Right kidney (tissue), 1 donor: ENCODE results near the gene CARHSP1.
"Not testable (repeated sequence)": the region's sequence is repeated elsewhere in the genome, so short reads cannot be mapped to it uniquely, and the experiment has no call there.

ENCODE experiments used
- DNase-seq: peaks from one replicate; pipeline ENCODE4 v3.0.0-alpha.2; 2016

CARHSP1 gene

DNA sequence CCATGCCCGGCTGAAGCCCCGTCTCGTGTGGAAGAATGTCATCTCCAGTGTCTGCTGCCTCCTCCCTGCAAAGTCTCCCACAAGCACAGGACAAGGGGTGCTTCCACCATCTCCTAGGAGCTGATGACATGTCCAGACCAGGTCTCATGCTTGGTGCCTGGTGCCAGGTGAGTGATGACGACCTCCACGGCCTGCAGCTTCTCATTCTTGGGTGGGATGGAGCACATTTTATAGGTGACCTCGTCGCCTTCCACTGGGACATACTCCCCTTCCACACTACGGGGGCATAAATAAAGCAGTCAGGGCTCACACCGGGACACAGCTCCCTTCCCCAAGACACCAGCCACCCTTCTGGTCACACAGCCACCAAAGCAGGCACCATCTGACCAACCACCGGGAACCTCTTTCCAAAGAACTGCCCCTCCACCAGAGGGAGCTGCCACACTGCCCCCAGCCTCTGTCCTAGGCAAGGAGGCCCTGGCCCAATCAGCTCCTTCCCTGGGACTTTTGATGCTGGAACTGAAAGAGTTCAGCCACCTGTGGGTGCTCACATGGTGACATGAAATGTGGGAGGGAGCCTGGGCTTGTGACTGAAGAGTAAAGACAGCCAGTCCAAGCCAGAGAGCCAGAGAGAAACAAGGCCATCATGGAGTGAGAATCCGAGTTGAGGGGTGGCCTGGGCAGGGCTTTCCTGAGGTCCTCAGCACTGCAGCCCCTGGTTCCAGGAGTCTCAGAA lies 13.6 kb downstream of the CARHSP1 start:
- no peak for DNase-seq

DNA sequence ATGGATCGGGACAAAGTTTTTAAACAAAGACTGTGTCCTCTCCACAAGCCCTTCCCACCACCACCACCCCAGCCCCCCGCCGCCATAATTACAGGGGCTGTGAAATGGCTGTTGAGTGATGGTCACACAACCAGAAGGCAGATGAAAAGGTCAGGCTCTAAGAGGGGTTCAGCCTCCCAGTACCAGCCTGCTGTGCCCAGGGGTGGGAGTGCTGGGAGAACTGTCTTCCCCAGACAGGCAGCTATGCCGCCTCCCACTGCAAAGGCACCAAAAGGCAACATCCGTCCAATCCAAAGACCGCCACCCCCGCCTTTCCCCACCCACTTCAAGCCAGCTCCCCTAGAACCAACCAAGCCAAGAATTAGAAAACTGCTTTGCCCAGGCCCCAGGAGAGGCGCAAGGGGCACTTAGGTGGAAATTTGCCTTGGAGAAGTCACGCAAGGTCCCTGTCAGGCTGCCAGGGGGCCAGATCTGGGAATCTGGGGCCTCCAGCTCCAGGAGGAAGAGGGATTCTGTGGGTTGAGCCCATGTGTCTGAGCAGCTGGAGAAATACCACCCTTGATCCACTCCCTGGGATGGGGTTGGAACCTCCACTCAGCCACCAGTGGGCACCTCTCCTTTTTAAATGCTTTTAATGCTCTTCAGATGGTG lies 14.4 kb downstream of the CARHSP1 start:
- no peak for DNase-seq

DNA sequence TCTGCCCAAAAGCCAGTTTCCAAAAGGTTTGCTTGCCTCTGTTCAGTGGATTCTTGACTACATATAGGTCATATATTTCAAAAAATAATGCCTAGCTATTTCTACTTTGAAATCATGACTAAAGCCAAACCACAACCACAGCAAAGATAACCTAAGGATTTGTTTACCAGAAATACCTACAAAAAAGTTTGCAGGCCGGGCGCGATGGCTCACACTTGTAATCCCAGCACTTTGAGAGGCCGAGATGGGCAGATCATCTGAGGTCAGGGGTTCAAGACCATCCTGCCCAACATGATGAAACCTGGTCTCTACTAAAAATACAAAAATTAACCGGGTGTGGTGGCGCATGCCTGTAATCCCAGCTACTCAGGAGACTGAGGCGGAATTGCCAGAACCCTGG lies 15.2 kb downstream of the CARHSP1 start:
- DNase-seq = no peak

DNA sequence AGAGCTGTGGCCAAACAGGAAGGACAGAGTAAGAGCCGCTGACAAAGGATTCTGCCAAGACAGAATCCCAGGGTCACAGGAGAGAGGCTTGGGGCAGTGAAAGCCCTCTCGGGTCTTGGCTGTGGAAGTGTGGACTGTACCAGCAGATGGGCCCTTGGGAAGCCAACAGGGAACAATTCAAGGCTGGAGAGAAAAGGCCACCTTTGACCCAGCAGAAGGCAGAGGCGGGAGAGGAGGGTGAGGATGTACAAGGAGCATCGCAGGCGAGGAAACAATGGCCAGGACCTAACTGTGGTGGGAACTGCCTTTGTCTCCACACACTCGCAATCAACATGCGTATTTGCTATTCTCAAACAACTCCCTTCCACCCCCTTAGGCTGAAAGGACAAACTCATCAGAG lies 15.7 kb downstream of the CARHSP1 start:
- DNase-seq = no peak

DNA sequence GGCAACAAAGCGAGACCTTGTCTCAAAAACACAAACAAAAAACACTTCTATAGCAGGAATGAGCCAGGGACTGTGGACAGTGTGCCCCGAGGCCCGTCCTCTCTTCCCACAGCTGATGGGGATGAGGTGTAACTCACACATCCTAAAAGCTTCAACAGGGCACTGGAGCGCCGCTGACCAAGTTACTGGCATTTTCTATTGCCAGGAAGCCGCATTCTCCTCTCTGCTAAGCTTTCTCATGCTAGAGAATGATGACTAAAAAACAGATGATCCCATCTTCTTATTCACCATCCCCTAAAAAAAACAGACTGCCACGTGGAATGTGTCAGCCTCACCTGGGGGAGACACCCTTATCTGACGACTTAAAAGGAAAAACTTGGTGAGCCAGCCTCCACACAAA lies 16.3 kb downstream of the CARHSP1 start:
- no peak for DNase-seq

DNA sequence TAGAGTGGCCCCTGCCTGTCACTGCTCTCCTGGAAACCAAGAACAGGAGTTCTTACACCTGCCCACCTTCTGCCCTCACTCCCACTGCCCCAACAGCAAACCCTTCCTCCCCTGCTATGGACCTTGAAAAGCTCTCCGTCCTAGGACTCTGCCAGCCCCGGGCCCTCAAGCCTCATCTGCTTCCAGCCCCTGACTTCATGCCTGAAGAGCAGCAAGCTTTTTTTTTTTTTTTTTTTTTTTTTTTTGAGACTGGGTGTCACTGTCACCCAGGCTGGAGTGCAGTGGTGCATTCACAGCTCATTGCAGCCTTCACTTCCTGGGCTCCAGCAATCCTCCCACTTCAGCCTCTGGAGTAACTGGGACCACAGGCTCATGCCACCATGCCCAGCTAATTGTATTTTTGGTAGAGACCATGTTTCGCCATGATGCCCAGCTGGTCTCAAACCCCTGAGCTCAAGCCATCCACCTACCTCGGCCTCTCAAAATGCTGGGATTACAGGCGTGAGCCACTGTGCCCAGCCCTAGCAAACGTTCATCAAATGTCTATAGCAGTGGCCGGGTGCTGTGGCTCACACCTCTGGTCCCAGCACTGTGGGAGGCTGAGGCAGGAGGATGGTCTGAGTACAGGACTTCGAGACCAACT lies 16.9 kb downstream of the CARHSP1 start:
- no peak for DNase-seq

DNA sequence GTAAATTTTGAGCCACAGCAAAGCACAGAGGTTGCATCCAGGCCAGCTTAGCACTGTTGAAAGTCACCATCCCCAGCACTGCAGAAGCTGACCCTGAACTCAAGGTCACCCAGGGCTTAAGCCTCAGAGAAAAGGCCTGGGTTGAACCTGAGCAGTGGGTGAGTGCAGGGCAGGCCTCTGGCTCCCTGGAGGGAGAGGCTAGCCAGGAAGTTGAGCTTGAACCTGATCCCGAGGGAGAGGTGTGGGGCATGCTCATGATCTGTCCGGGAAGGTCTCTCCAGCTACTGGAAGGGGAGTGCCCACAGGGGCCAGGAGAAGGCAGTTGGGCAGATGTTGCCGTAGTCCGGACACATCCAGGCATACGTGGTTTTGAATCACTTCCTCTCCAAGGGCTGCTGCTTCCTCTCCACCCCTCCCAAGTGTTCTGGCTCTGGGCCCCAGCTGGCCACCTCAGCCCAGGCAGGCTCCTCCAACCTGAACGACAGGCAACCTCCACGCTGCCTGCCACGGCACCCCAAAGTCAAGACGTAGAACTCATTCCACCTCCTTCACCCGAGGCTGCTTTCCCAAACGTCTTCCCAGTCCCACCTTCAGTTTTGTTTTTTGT lies 18.4 kb downstream of the CARHSP1 start:
- no peak for DNase-seq

DNA sequence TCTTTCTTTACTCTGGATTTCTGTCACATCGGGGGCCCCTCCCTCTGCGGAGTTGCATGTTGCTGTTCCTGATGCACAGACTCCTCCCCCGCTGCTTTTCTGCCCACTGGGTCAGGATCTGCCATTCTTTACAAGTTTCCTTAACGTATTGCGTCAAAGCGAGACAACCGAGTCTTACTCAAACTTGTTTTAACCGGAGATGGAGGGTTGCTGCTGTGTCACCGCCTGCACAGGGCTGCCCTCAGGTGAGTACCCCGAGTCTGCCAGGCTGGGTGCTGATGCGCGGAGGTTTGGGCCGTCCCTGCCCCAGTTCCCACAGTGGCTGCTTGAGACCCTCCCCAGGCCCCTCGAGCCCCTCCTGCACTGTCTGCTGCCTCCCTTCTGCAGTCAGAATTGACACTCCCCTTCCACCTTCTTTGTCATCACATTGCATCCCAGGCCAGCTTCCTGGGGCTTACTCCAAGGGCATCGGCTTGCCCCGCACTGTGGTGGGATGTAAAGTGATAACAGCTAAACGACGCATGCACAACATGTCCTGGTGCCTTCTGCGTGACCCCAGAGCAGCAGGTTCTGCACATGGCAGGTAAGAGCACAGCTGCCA lies 19.3 kb downstream of the CARHSP1 start:
- DNase-seq = no peak

DNA sequence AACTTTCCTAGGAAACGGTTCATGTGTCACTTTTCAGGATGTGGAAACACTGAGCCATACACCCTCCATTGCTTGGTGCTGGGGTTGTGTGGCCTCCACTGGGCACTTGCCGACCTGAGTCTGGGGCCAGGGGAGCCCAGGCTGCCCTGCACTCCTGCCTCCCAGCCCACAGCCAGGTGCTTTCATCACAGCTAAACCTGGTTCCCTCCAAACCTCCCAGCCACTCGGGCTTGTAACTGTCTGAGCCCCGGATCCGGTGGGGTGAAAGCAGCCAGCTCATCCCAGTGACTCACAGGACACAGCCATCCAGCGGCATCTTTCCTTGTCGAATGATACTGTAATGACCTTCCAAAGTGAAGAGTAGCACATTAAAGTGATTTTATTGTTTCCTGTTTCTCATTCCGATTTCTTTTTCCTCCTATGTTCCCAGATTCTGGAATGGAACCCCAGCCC lies 19.8 kb downstream of the CARHSP1 start:
- no peak for DNase-seq

DNA sequence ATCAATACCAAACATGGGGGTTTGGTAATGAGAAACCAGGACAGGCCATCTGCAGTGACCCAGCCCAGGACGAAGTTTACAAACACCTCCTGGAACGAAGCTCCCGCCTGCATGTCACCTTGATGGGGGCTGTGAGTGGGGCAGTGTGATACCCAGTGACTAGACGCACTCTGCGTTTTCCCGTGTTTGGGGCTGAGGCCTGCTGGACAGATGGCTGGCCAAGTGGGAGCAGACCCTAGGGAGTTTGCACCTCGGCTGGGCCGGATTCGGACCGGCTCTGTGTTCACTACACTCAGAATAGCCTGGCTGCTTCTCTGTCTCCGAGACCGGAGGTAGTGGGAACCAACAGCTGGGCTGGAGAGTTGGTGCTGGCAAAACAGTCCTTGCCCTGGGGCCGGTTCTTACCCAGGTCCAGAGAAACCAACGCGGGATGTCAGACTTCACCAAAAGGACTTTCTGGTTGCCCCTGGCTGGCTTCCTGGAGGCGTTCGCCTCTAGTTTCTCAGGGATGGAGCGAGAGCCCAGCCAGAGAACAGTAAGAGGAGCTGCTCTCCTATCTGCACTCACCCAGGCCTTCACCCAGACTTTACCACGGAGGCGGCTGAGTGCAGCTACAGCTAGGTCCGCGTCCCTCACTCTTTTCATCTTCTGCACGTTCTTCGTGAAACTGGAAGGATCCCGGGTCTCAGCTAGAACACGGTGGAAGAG lies 20.4 kb downstream of the CARHSP1 start:
- DNase-seq = no peak

DNA sequence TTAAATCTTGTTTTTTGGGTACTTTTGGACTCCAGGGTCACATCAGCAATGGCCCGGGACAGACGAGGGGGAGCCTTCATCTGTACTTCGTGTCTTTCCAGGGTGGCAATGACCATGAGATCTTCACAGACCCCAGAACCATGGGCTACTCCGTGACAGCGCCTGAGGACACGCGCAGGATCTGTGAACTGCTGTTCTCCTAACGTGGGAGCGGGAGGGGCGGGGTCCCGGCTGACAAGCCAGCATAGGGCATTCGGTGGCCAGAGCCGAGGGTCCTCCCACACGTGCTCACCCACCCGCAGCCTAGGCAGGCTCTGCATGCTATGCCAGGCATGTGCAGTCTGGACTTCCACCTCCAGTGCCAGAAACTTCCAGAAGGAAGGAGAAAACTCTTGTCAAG lies 21.2 kb downstream of the CARHSP1 start:
- no peak for DNase-seq

DNA sequence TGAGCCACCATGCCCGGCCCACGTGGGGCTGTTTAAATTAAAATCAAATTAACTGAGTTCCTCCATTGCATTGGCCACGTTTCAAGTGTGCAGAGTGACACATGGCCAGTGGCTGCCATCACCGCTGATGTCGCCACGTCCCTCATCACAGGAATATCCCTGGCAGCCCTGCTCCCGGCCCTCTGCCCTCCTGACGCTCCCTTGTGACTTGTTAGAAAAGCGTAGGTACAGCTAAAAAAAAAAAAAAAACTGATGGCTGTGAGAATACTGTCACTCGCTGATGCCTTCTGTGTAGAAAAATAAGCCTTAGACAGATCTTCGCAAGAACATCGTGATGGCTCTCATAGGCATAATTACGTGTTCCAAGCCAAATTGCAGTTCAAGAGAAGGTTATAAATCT lies 21.7 kb downstream of the CARHSP1 start:
- DNase-seq = no peak

DNA sequence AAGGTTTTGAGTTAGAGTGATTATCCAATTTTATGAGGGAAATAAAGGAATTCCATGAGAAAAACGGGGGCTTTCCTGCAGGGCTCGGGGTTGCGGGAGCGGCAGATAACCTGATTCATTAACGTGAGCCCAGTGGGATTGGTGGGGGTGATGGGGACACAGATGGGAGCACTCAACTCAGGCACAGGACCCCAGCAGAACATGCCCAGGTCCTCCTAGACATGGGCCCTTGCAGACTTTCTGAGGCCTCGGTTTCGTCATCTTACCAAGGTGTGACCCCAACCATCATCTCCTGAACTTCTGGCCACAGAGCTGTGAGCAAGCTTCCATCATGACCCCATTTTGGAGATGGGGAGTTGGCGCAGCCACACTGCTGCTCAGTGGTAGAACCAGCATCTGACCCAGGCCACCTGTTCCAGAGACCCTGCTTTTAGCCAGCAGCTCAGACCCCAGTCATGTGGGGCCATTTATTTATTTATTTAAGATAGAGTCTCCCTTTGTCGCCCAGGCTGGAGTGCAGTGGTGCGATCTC lies 22.3 kb downstream of the CARHSP1 start:
- DNase-seq = no peak

DNA sequence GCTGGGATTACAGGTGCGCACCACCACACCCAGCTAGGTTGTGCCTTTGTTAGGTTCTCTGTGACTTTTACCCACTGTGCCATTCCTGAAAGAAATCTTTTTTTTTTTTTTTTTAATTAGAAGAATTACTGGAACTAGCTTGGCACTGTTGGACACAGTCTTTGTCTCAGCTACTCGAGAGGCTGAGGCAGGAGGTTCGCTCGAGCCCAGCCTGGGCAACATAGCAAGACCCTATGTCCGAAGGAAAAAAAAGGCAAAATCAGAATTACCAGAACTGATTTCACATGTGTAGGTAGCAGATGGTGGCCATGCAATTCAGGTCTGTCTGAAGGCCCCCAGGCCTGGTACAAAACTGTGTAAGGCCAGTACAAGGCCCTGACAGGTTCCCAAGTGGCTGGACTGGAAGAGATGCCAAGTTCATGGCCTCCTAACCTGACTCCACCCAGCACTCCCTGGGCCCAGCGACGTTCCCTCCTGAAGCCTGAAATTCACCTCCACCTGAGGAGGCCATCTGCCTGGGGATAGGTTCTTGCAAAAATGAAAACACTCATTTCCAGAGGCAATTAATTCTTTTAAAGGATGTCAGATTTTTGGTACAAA lies 23.0 kb downstream of the CARHSP1 start:
- no peak for DNase-seq

DNA sequence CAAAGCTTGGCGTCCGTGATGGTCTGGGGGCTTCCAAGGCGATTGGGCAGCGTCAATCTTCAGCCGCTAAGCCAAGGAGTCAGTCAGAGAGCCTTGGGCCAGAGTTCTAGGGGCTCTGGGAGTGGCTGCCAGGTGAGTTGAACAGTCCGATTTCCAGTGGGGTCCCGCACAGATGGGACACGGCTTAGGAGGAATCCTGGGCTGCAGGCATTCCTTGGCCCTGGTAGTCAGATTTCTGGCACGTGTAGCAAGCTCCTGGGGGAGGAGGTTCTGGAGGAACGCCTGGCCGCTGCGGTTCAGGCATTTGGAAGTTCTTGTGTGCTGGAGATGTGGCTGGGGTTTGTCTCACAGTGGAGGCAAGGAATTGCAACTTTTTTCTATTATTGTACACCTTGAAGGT lies 25.5 kb downstream of the CARHSP1 start:
- not testable (repeated sequence) for DNase-seq

DNA sequence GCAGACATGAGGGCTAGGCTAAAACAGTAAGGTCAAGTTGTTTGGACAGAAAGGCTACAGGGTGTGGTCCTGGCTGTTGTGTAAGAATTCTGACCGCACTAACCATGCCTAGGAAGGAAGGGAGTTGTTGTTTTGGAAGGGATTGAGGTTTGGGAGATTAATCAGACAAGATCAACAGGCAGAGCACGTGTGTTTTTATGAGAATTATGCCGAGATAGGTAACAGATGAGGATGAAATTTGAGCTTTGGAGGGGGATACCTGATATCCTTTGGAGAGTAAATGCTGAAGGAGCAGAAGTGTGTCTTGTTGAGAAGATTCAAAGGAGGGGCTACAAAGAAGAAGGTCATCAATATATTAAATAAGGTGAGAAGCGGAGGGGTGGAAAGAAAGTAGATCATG lies 26.8 kb downstream of the CARHSP1 start:
- not testable (repeated sequence) for DNase-seq

DNA sequence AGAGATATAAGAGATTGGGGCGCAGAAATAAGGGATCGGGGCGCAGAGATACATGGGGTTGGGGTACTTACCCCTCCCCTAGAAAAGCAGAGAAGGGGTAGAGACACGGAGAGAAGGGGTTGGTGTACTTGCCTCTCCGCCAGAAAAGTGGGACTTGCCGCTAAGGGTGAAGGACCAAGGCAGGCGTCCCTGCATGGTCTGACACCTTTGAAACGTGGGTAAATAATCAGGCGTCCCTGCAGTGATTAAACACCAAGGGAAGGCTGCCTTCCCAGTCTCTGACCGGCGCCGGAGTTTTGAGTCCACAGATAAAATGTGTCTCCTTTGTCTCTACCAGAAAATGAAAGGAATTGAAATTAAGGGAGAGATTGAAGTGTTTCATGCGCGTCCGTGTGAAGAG lies 31.2 kb downstream of the CARHSP1 start:
- not testable (repeated sequence) for DNase-seq

DNA sequence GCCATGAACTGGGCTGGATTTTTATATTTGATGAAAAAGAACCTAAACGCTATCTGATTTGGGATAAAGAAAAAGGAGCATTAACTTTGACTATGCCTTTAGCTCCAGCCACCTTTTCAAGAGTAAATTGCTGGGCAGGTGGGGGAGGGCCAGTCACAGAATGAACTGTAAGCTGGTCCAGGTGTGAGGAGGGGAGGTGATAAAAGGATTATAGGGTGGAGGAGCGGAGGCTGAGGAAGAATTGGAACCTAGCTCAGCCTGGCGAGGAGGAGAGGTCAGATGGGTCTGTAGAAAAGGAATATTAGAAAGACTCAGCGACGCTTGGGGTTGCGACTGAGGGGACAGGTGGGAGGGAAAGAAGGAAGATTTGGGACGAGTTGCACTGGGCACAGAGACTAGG lies 32.0 kb downstream of the CARHSP1 start:
- DNase-seq = not testable (repeated sequence)

DNA sequence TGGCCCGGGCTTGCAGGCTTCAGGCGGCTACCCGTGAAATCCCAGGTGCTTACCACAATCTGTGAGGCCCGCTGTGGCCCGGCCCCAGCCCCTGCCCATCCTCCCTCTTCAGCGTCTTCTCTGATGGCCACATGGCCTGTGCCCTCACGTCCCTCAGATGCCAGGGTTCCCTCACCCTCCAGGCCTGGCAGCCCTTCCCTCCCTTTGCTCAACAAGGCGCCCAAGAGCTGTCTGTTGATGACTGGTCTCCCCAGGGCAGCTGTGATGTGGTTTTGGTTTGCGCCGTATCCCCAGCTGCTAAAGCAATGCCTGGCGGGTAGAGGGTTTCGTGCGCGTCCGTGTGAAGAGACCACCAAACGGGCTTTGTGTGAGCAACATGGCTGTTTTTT lies 36.1 kb downstream of the CARHSP1 start:
- no peak for DNase-seq

DNA sequence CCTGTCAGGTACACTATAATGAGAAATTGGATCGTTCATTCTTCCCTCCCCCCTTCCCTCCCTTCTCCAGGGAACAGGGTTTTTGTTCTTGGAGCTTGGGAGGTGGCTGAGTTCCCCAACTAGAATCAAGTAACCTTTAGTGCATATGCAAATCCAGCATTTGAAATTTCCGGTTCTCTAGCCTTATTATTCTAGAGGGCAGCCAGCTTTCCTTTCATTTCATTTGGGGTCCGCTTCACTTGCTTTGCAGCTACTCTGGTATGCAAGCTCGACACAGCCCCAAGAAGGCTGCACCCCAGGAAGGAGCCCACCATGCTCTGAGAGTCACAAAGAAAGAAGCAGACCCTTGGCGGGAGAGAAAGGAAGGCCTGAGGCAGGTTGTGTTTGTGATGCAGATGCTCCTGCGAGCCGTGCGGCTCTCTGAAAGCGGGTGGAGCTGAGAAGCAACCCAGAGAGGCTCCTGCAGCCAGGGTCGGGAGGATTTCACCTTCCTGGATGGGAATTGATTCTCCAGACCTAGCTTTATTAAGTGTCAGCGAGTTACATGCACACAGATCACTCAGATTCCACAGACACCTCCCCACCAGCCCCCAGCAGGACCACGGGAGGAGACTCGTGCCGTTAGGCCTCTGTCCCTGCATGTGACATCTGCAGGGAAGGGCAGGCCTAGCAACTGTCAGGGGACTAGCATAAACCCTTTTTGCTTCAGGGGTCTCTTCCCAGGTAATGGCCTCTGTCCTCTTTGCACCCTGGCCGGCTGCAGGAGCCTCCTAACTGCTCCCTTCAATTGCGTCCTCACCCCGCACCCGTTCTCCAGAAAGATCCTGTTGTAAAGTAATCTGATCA lies 36.7 kb downstream of the CARHSP1 start:
- no peak for DNase-seq

DNA sequence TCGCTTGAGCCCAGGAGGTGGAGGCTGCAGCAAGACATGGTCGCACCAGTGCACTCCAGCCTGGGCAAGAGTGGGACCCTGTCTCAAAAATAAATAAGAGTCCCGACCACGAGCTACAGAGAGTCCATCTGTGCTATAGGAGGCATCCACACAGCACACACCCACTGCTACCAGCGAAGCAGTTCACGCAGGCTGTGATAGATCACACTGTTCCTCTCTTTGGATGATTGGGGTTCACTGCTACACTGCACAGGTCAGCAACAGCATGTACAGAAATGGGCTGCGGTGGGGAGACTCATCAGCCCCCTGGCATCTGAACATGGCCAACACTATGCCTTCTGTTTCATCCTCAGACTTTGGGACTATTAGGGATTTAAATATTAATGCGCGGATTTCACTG lies 37.4 kb downstream of the CARHSP1 start:
- no peak for DNase-seq
